H1 (cell line): ENCODE results near the gene DAND5. TPM values are rescaled to one million over a fixed set of nuclear protein-coding genes. Genes with fewer than 3 reads are reported as not detected.

Source experiments
- CTCF ChIA-PET: fragments of 300-600 bp; sonication (Branson Sonifier 250); formaldehyde crosslinking; loops from one replicate; lab custom pipeline; 2021; ENCODE audit not compliant: partially characterized antibody; lab: Charles Lee
- POLR2A ChIA-PET: fragments of 300-600 bp; sonication (Branson Sonifier 250); formaldehyde crosslinking; loops from one replicate; lab custom pipeline; 2021; ENCODE audit warnings: inconsistent platforms; ENCODE audit not compliant: partially characterized antibody; lab: Charles Lee
- DNase-seq, 2 experiments: peaks; one replicate each; pipeline versions ENCODE4 v3.0.0 to v3.0.0-alpha.2; 2010 to 2022; ENCODE audit warnings: low spot score in 2 of 2, low read depth in 1 of 2, mixed read lengths in 1 of 2
- FAIRE-seq: peaks from 2 replicates; lab custom pipeline; 2011; peaks lifted over from hg19 to GRCh38; lab: Jason Lieb, UNC
- H2AFZ ChIP-seq: 2 replicates; pipeline ENCODE4 v1.8.1; 2012; ENCODE audit warnings: low read length, inconsistent platforms
- H2AK5ac ChIP-seq: 2 replicates; pipeline ENCODE4 v1.6.1; 2013; ENCODE audit warnings: low read depth, low read length
- H2BK120ac ChIP-seq: replicated peaks from 2 replicates; pipeline ENCODE3; 2013; ENCODE audit warnings: low read depth, low read length, inconsistent platforms
- H2BK12ac ChIP-seq: 2 replicates; pipeline ENCODE4 v1.6.1; 2013; ENCODE audit warnings: low read depth, low read length
- H2BK15ac ChIP-seq: 2 replicates; pipeline ENCODE4 v1.6.1; 2013; ENCODE audit warnings: low read length
- H2BK20ac ChIP-seq: 2 replicates; pipeline ENCODE4 v1.6.1; 2013; ENCODE audit warnings: low read length
- H2BK5ac ChIP-seq: 2 replicates; pipeline ENCODE4 v1.6.1; 2013; ENCODE audit warnings: low read depth, low read length
- H3K14ac ChIP-seq: 2 replicates; pipeline ENCODE4 v1.6.1; 2013; ENCODE audit warnings: inconsistent platforms; ENCODE audit not compliant: insufficient read length
- H3K18ac ChIP-seq: 2 replicates; pipeline ENCODE4 v1.6.1; 2013; ENCODE audit warnings: low read length; ENCODE audit errors: extremely low read depth
- H3K23ac ChIP-seq: 2 replicates; pipeline ENCODE4 v1.6.1; 2013; ENCODE audit warnings: inconsistent platforms; ENCODE audit not compliant: insufficient read length
- H3K23me2 ChIP-seq: 2 replicates; pipeline ENCODE4 v1.6.1; 2013; ENCODE audit warnings: low read depth, low read length
- H3K27ac ChIP-seq: 2 replicates; pipeline ENCODE4 v1.6.1; 2011; ENCODE audit warnings: low read depth, low read length, inconsistent platforms
- H3K27me3 ChIP-seq, 4 experiments: replicated peaks in 1 of 4; 1 replicate in 1 of 4; 2 replicates in 3 of 4; pipeline versions ENCODE4 v1.6.1 to v1.8.1; 2011 to 2013; ENCODE audit warnings: low read length in 3 of 4, mild to moderate bottlenecking in 3 of 4, inconsistent platforms in 2 of 4, mixed read lengths in 2 of 4, moderate library complexity in 1 of 4; ENCODE audit not compliant: control insufficient read depth in 3 of 4, insufficient read depth in 3 of 4; ENCODE audit errors: extremely low read depth in 1 of 4
- H3K36me3 ChIP-seq, 4 experiments: 2 replicates each; pipeline versions ENCODE4 v1.6.1 to v1.8.1; 2011 to 2013; ENCODE audit warnings: mild to moderate bottlenecking in 4 of 4, low read length in 3 of 4, moderate library complexity in 2 of 4, control low read depth in 1 of 4, inconsistent platforms in 1 of 4; ENCODE audit not compliant: insufficient read depth in 4 of 4, control insufficient read depth in 2 of 4
- H3K4ac ChIP-seq: replicated peaks from 2 replicates; pipeline ENCODE3; 2013; ENCODE audit warnings: low read length, low read depth, mixed read lengths, inconsistent platforms; ENCODE audit not compliant: insufficient read length
- H3K4me1 ChIP-seq, 4 experiments: replicated peaks in 1 of 4; 1 replicate in 1 of 4; 2 replicates in 3 of 4; pipeline versions ENCODE4 v1.6.1 to v1.8.1; 2011 to 2013; ENCODE audit warnings: low read length in 3 of 4, inconsistent platforms in 2 of 4, mixed read lengths in 1 of 4; ENCODE audit not compliant: insufficient read depth in 4 of 4, control insufficient read depth in 3 of 4
- H3K4me2 ChIP-seq, 2 experiments: 2 replicates each; pipeline versions ENCODE4 v1.6.1 to v1.8.1; 2011 to 2013; ENCODE audit warnings: low read depth in 2 of 2, low read length in 2 of 2, control low read depth in 1 of 2, inconsistent platforms in 1 of 2, mild to moderate bottlenecking in 1 of 2; ENCODE audit not compliant: insufficient read depth in 1 of 2
- H3K4me3 ChIP-seq, 4 experiments: fragments of 200-600, 300-600 bp in 1 of 4; sonication (generic), shearing (Covaris generic), sonication (Bioruptor Twin) in 1 of 4; 2 replicates each; pipeline versions ENCODE4 v1.5.1 to v1.8.1; 2011 to 2016; ENCODE audit warnings: low read length in 4 of 4, low read depth in 3 of 4, control low read depth in 2 of 4, inconsistent platforms in 2 of 4, mild to moderate bottlenecking in 2 of 4, mixed read lengths in 1 of 4, moderate library complexity in 1 of 4; ENCODE audit not compliant: insufficient read depth in 2 of 4; ENCODE audit errors: extremely low read depth in 1 of 4
- H3K56ac ChIP-seq: replicated peaks from 2 replicates; pipeline ENCODE3; 2013; ENCODE audit warnings: low read depth, mild to moderate bottlenecking, mixed read lengths, low read length, inconsistent platforms; ENCODE audit not compliant: insufficient read length
- H3K79me1 ChIP-seq: 2 replicates; pipeline ENCODE4 v1.6.1; 2013; ENCODE audit warnings: low read depth, low read length, control low read depth
- H3K79me2 ChIP-seq, 2 experiments: 2 replicates each; pipeline versions ENCODE4 v1.6.1 to v1.8.1; 2012 to 2013; ENCODE audit warnings: low read length in 2 of 2, mild to moderate bottlenecking in 2 of 2, inconsistent platforms in 1 of 2; ENCODE audit not compliant: insufficient read depth in 2 of 2, control insufficient read depth in 1 of 2
- H3K9ac ChIP-seq, 4 experiments: replicated peaks in 1 of 4; 1 replicate in 1 of 4; 2 replicates in 3 of 4; pipeline versions ENCODE4 v1.6.1 to v1.8.1; 2011 to 2013; ENCODE audit warnings: low read depth in 3 of 4, low read length in 3 of 4, control low read depth in 2 of 4, mild to moderate bottlenecking in 2 of 4, moderate library complexity in 2 of 4, inconsistent platforms in 1 of 4; ENCODE audit errors: extremely low read depth in 1 of 4
- H3K9me3 ChIP-seq, 2 experiments: 2 replicates each; pipeline versions ENCODE4 v1.6.1 to v1.8.1; 2012 to 2013; ENCODE audit warnings: mild to moderate bottlenecking in 2 of 2, moderate library complexity in 2 of 2, control low read depth in 1 of 2, inconsistent platforms in 1 of 2, low read depth in 1 of 2, low read length in 1 of 2, mixed read lengths in 1 of 2; ENCODE audit not compliant: insufficient read depth in 2 of 2
- H4K20me1 ChIP-seq, 2 experiments: replicated peaks in 1 of 2; 2 replicates each; pipeline versions ENCODE3 to v1.8.1; 2011 to 2013; ENCODE audit warnings: inconsistent platforms in 2 of 2, low read length in 2 of 2, mild to moderate bottlenecking in 1 of 2; ENCODE audit not compliant: insufficient read depth in 2 of 2, control insufficient read depth in 1 of 2
- H4K5ac ChIP-seq: 2 replicates; pipeline ENCODE4 v1.6.1; 2013; ENCODE audit warnings: low read length, low read depth, mixed read lengths, inconsistent platforms; ENCODE audit not compliant: insufficient read length
- H4K8ac ChIP-seq: 2 replicates; pipeline ENCODE4 v1.8.0; 2013; ENCODE audit warnings: mild to moderate bottlenecking, moderate library complexity, low read length, inconsistent platforms; ENCODE audit not compliant: insufficient read depth; ENCODE audit errors: extremely low read depth
- H4K91ac ChIP-seq: replicated peaks from 2 replicates; pipeline ENCODE3; 2013; ENCODE audit warnings: low read length, mixed read lengths, inconsistent platforms; ENCODE audit not compliant: insufficient read length
- KDM4A ChIP-seq: IDR thresholded peaks from one replicate; pipeline ENCODE4 v1.7.1; 2012; ENCODE audit warnings: low read depth, mild to moderate bottlenecking, moderate library complexity, low read length, inconsistent platforms; ENCODE audit not compliant: severe bottlenecking
- POLR2A ChIP-seq, 2 experiments: IDR thresholded peaks; 1 replicate in 1 of 2; 2 replicates in 1 of 2; pipeline ENCODE4 v1.6.1; 2011; ENCODE audit warnings: low read depth in 2 of 2, low read length in 2 of 2, mild to moderate bottlenecking in 2 of 2; ENCODE audit errors: control extremely low read depth in 1 of 2
- WGBS, 2 experiments: shearing (Covaris generic) in 1 of 2; methylation state at CpG; one replicate each; pipeline versions ENCODE4 v1.1.6 to v1.1.7; 2013 to 2015; ENCODE audit warnings: low lambda C conversion rate in 2 of 2, mixed read lengths in 2 of 2, inconsistent platforms in 1 of 2, low coverage in 1 of 2, missing lambda C conversion rate in 1 of 2; ENCODE audit not compliant: insufficient replicate concordance in 2 of 2, insufficient coverage in 1 of 2, insufficient read length in 1 of 2; ENCODE audit errors: extremely low coverage in 1 of 2, missing lambda C conversion rate in 1 of 2; 5-methylcytosine and 5-hydroxymethylcytosine counted together
- polyA plus RNA-seq, 7 experiments: library from polyadenylated mRNA; depleted of rRNA in 3 of 7; stranded (reverse) in 5 of 7; unstranded in 2 of 7; fragments of >200 nt in 5 of 7; fragments of 200-250 nt in 2 of 7; gene quantifications; 1 replicate in 5 of 7; 2 replicates in 1 of 7; 4 replicates in 1 of 7; pipeline versions ENCODE4 v1.2.1 to v1.2.3, GENCODE V29; 2011 to 2013; ENCODE audit warnings: missing spikeins in 2 of 7, mixed read lengths in 2 of 7
- total RNA-seq: library from RNA; stranded (reverse); fragmentation: NEBNext Ultra II Directional; extraction: Animal tissue kit (Norgen Biotek cat#: 25700); gene quantifications from 2 replicates; pipeline ENCODE4 v1.2.1, GENCODE V29; 2021

The DAND5 gene
- total and polyA plus RNA-seq, 2 of the 8 experiments (the other 6 are each of a cell fraction or from before 2014, with no cell fraction given), result 0.14 to 0.17 TPM

GRCh38 chr19:12995596-12996405 lies 26.4 kb downstream of the DAND5 start:
- Histone ChIP-seq H4K91ac (no peak overlapping the region), H3K36me3 (peaks cover 0 to 8% (median 0%) of the 10 kb centered on the region in 4 experiments; a peak in 1 of 8 replicates), H4K5ac (no peak overlapping the region), H2AFZ (no peak overlapping the region; the same call in 1 of the 2 replicates), H3K18ac (no peak overlapping the region; the same call in 1 of the 2 replicates), H2BK12ac (0 out of 2 replicates have a peak overlapping the region, but pooled peaks have one; percentile 80), H2BK15ac (no peak overlapping the region), H3K79me1 (peaks cover 3% of the 10 kb centered on the region; the same call in 1 of the 2 replicates), H3K23ac (no peak overlapping the region), H2BK20ac (no peak overlapping the region), H3K4me3 (peak overlapping the region; percentile 7 to 50 (median 22); a peak in 6 of 8 replicates), H3K23me2 (peaks cover 9% of the 10 kb centered on the region), H3K4me2 (peak overlapping the region; percentile 78 to 84), H2BK5ac (no peak overlapping the region), H3K27ac (no peak overlapping the region), H4K8ac (peak overlapping the region; percentile 57), H3K27me3 (peaks cover 53 to 90% (median 81%) of the 10 kb centered on the region in 4 experiments), H3K4me1 (peaks cover 0 to 10% (median 6%) of the 10 kb centered on the region in 4 experiments; a peak in 5 of 7 replicates), H4K20me1 (peaks cover 10 to 25% of the 10 kb centered on the region in 2 experiments), H3K9me3 (no peaks in the 10 kb centered on the region), H2BK120ac (no peak overlapping the region), H3K14ac (no peak overlapping the region), H3K4ac (no peak overlapping the region), H3K9ac (no peak overlapping the region), H3K56ac (no peak overlapping the region), H2AK5ac (no peak overlapping the region), H3K79me2 (no peaks in the 10 kb centered on the region)
- peak; percentile 43 for TF ChIP-seq KDM4A
- TF ChIP-seq POLR2A (IDR thresholded peaks at IDR 0.05; ENCODE audit: control extremely low read depth in 1 of 2, low read depth in 2 of 2, low read length in 2 of 2), result no peak
- POLR2A ChIA-PET, result interaction anchor here (0.6 to 1.0 kb wide), 3 partner anchors 11 to 30 kb away, joined by 3 to 6 read pairs (median 3); no protein-coding TSS in a partner anchor
- CTCF ChIA-PET, result interaction anchor here (0.6 to 1.8 kb wide), 4 partner anchors 10 to 94 kb away, joined by 3 to 6 read pairs (median 4); no protein-coding TSS in a partner anchor
- FAIRE-seq (no peak), DNase-seq (no peak)
- 7% methylated on average over 31 of the region's 129 CpGs; no CpG with 5 or more reads in 1 of the 2 experiments for WGBS, 2 experiments
